PC-9 (cell line): ENCODE data around the gene CARHSP1. TPM values are rescaled to one million over a fixed set of nuclear protein-coding genes. Genes with fewer than 3 reads are reported as not detected.

Experiments
- BruUV-seq: library from RNA; stranded (reverse); fragments of 400-500 nt; replicated peaks from 2 replicates; lab custom pipeline; 2021; lab: Mats Ljungman, UMichigan
- CTCF ChIA-PET: fragments of 300-600 bp; sonication (Branson Sonifier 250); formaldehyde crosslinking; loops from one replicate; lab custom pipeline; 2022; ENCODE audit warnings: antibody characterized with exemption; lab: Charles Lee
- POLR2A ChIA-PET: fragments of 300-600 bp; sonication (Branson Sonifier 250); formaldehyde crosslinking; loops from one replicate; lab custom pipeline; 2022; ENCODE audit warnings: antibody characterized with exemption; ENCODE audit not compliant: unreplicated experiment; lab: Charles Lee
- DNase-seq, 2 experiments: peaks; one replicate each; pipeline versions ENCODE4 v3.0.0 to v3.0.0-alpha.2; 2015 to 2022; ENCODE audit warnings: mixed read lengths in 1 of 2
- H2AFZ ChIP-seq: fragments of 200-600 bp; sonication (generic); 2 replicates; pipeline ENCODE4 v1.8.1; 2017; ENCODE audit warnings: antibody characterized with exemption
- H3F3A ChIP-seq: fragments of 200-600 bp; sonication (generic); 2 replicates; pipeline ENCODE4 v1.8.1; 2017; ENCODE audit warnings: antibody characterized with exemption, mild to moderate bottlenecking, low read depth; ENCODE audit not compliant: insufficient read depth
- H3K27ac ChIP-seq: fragments of 200-600 bp; sonication (generic); 2 replicates; pipeline ENCODE4 v1.6.1; 2016; ENCODE audit warnings: mixed run types
- H3K27me3 ChIP-seq: fragments of 200-600 bp; sonication (generic); 2 replicates; pipeline ENCODE4 v1.6.1; 2016; ENCODE audit warnings: low read depth, mixed run types; ENCODE audit not compliant: insufficient read depth
- H3K36me3 ChIP-seq: fragments of 200-600 bp; sonication (generic); 2 replicates; pipeline ENCODE4 v1.6.1; 2016; ENCODE audit warnings: low read depth, mixed run types
- H3K4me1 ChIP-seq: fragments of 200-600 bp; sonication (generic); replicated peaks from 2 replicates; pipeline ENCODE4 v1.6.1; 2016; ENCODE audit warnings: mixed run types; ENCODE audit not compliant: insufficient read depth
- H3K4me2 ChIP-seq: fragments of 200-600 bp; sonication (generic); 2 replicates; pipeline ENCODE4 v1.6.1; 2017; ENCODE audit warnings: mixed run types
- H3K4me3 ChIP-seq: fragments of 200-600 bp; sonication (generic); 2 replicates; pipeline ENCODE4 v1.6.1; 2016; ENCODE audit warnings: mixed run types
- H3K79me2 ChIP-seq: fragments of 200-600 bp; sonication (generic); 2 replicates; pipeline ENCODE4 v1.6.1; 2017; ENCODE audit warnings: low read depth, mixed run types
- H3K9me2 ChIP-seq: fragments of 200-600 bp; sonication (generic); 2 replicates; pipeline ENCODE4 v1.8.1; 2017; ENCODE audit warnings: mild to moderate bottlenecking; ENCODE audit not compliant: insufficient read depth
- H3K9me3 ChIP-seq: fragments of 200-600 bp; sonication (generic); 2 replicates; pipeline ENCODE4 v1.8.1; 2016; ENCODE audit warnings: low read depth; ENCODE audit not compliant: insufficient read depth
- H4K20me1 ChIP-seq: fragments of 200-600 bp; sonication (generic); 2 replicates; pipeline ENCODE4 v1.8.1; 2017; ENCODE audit not compliant: insufficient read depth
- CTCF ChIP-seq: fragments of 200-600 bp; sonication (generic); conservative IDR thresholded peaks from 2 replicates; pipeline ENCODE4 v1.6.1; 2017; ENCODE audit warnings: mixed run types, antibody characterized with exemption, mild to moderate bottlenecking, moderate library complexity
- EZH2 ChIP-seq: fragments of 200-600 bp; sonication (generic); IDR thresholded peaks from 2 replicates; pipeline ENCODE4 v1.8.0; 2017; ENCODE audit warnings: antibody characterized with exemption, low read depth
- intact Hi-C: fragments of 100-400 bp; cut with micrococcal nuclease; formaldehyde crosslinking; loops from one replicate; pipeline ENCODE4 v1.10.0; 2022; ENCODE audit not compliant: unreplicated experiment
- total RNA-seq: library from RNA; stranded (reverse); gene quantifications from 2 replicates; pipeline ENCODE4 v1.2.3, GENCODE V29; 2021

Gene CARHSP1
- total RNA-seq, 1 experiment from 2014 or later, result 179 TPM

- H3K4me2 ChIP-seq, result peak overlapping the region; percentile 93
- TSS peak; percentile 62 for BruUV-seq
- POLR2A ChIA-PET, result interaction anchor here (0.7 to 1.4 kb wide), 4 partner anchors 14 to 230 kb away, joined by 3 to 45 read pairs (median 12); partner anchors contain the start of genes HAPSTR1, PMM2 and TMEM186
- H3K4me1 ChIP-seq, result peaks cover 46% of the 10 kb centered on the region
- peaks cover 34% of the 10 kb centered on the region for H3F3A ChIP-seq
- no peaks in the 10 kb centered on the region for H3K27me3 ChIP-seq
- peak overlapping the region; percentile 66; the same call in 1 of the 2 replicates for H2AFZ ChIP-seq
- H4K20me1 ChIP-seq, result peaks cover 34% of the 10 kb centered on the region
- intact Hi-C loops, result loop anchor here (2.0 kb wide), 1 partner anchor 71 kb away; the partner anchor contains the start of genes PMM2 and TMEM186
- no peaks in the 10 kb centered on the region for H3K9me3 ChIP-seq
- no peak for DNase-seq
- H3K36me3 ChIP-seq, result no peaks in the 10 kb centered on the region
- H3K9me2 ChIP-seq, result no peaks in the 10 kb centered on the region
- peak overlapping the region; percentile 55; the same call in 1 of the 2 replicates for H3K27ac ChIP-seq
- CTCF ChIA-PET, result interaction anchor here (0.6 kb wide), 1 partner anchor 76 kb away, joined by 4 read pairs; no protein-coding TSS in a partner anchor
- peak overlapping the region; percentile 88 for H3K4me3 ChIP-seq
- TF ChIP-seq CTCF, result no peak
- no peak for TF ChIP-seq EZH2
- H3K79me2 ChIP-seq, result peaks cover 53% of the 10 kb centered on the region
These were observed 832 bp downstream of the CARHSP1 start for GRCh38 chr16:8867932-8868415.

GRCh38 chr16:8867216-8867931, 1.4 kb downstream of the CARHSP1 start:
- no peaks in the 10 kb centered on the region for H3K9me3 ChIP-seq
- H3F3A ChIP-seq, result peaks cover 28% of the 10 kb centered on the region
- H3K9me2 ChIP-seq, result no peaks in the 10 kb centered on the region
- peaks cover 44% of the 10 kb centered on the region for H3K4me1 ChIP-seq
- peaks cover 59% of the 10 kb centered on the region for H3K79me2 ChIP-seq
- no peaks in the 10 kb centered on the region for H3K27me3 ChIP-seq
- DNase-seq, result no peak
- no peak overlapping the region for H3K27ac ChIP-seq
- no TSS peak for BruUV-seq
- CTCF ChIA-PET, result no interaction called here
- H3K4me3 ChIP-seq, result peak overlapping the region; percentile 88
- TF ChIP-seq EZH2 (no peak), CTCF (no peak)
- no peaks in the 10 kb centered on the region for H3K36me3 ChIP-seq
- H2AFZ ChIP-seq, result no peak overlapping the region
- POLR2A ChIA-PET, result interaction anchor here (0.6 to 0.9 kb wide), 2 partner anchors 13 to 14 kb away, joined by 3 to 4 read pairs; no protein-coding TSS in a partner anchor
- H4K20me1 ChIP-seq, result peaks cover 39% of the 10 kb centered on the region
- intact Hi-C loops, result no loop called here
- peak overlapping the region; percentile 93 for H3K4me2 ChIP-seq

GRCh38 chr16:8866884-8867215, 2.0 kb downstream of the CARHSP1 start:
- H3K27me3 ChIP-seq, result no peaks in the 10 kb centered on the region
- no peak for DNase-seq
- H3F3A ChIP-seq, result peaks cover 23% of the 10 kb centered on the region
- H2AFZ ChIP-seq, result no peak overlapping the region
- peak overlapping the region; percentile 88; the same call in 1 of the 2 replicates for H3K4me3 ChIP-seq
- ChIA-PET POLR2A (interaction anchor here (0.6 to 0.9 kb wide), 2 partner anchors 13 kb away, joined by 3 to 4 read pairs; no protein-coding TSS in a partner anchor), CTCF (no interaction called here)
- no peaks in the 10 kb centered on the region for H3K36me3 ChIP-seq
- H4K20me1 ChIP-seq, result peaks cover 44% of the 10 kb centered on the region
- BruUV-seq, result no TSS peak
- H3K9me2 ChIP-seq, result no peaks in the 10 kb centered on the region
- peaks cover 39% of the 10 kb centered on the region for H3K4me1 ChIP-seq
- no peak overlapping the region for H3K27ac ChIP-seq
- intact Hi-C loops, result no loop called here
- H3K4me2 ChIP-seq, result peak overlapping the region; percentile 93
- no peaks in the 10 kb centered on the region for H3K9me3 ChIP-seq
- peaks cover 64% of the 10 kb centered on the region for H3K79me2 ChIP-seq
- no peak for TF ChIP-seq CTCF
- TF ChIP-seq EZH2, result no peak
